Measurements from ENCODE around the gene CHPF.

The CHPF gene

DNA sequence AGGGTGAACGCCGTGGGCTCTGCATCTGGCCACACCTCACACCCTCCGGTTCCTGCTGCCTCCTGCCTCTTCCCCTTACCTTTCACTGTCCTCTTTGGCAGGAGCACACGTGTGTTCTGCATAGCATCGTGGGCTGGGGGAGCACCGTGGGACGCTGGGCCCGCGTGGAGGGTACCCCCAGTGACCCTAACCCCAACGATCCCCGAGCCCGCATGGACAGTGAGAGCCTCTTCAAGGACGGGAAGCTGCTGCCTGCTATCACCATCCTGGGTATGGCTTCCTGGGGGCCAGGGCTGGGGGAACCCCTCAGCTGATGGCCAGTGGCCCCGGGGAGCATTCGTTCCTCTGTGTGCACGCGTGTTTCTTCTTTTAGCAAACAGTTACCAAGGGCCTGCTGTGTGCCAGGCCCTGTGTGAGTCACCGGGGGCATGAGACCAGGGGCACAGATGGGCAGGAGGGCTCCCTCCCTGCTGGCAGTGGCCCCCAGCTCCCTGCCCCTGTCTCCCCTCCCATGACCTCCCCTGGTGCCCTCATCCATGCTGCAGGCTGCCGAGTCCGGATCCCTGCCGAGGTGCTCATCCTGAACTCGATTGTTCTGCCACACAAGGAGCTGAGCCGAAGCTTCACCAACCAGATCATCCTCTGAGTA is 37.3 kb downstream of the CHPF start:
- Histone ChIP-seq H3K4me3 (ENCODE audit: insufficient read depth, low read length, poor library complexity, severe bottlenecking) (no peak overlapping the region), H3K4me2 (ENCODE audit: low read depth, low read length, poor library complexity, severe bottlenecking) (no peak overlapping the region), H3F3A (ENCODE audit: insufficient read depth) (no peaks in the 10 kb centered on the region), H3K27ac (ENCODE audit: low read depth, low read length) (no peak overlapping the region), H3K9ac (ENCODE audit: low read length) (no peak overlapping the region), H2AFZ (ENCODE audit: low read depth, low read length, severe bottlenecking) (no peak overlapping the region), H3K9me2 (replicated peaks; ENCODE audit: insufficient read depth, low read length) (no peaks in the 10 kb centered on the region), H4K20me1 (ENCODE audit: low read depth, low read length) (no peaks in the 10 kb centered on the region), H3K36me3 (ENCODE audit: low read length) (no peaks in the 10 kb centered on the region), H3K27me3 (ENCODE audit: low read length) (no peaks in the 10 kb centered on the region), H3K79me2 (ENCODE audit: insufficient read depth, low read length) (no peaks in the 10 kb centered on the region), H3K9me3 (ENCODE audit: insufficient read depth, low read length) (no peaks in the 10 kb centered on the region)
- no peak for TF ChIP-seq EZH2phosphoT487 (conservative IDR thresholded peaks at IDR 0.05; ENCODE audit: low read length)
- TF ChIP-seq, protein P1, sequence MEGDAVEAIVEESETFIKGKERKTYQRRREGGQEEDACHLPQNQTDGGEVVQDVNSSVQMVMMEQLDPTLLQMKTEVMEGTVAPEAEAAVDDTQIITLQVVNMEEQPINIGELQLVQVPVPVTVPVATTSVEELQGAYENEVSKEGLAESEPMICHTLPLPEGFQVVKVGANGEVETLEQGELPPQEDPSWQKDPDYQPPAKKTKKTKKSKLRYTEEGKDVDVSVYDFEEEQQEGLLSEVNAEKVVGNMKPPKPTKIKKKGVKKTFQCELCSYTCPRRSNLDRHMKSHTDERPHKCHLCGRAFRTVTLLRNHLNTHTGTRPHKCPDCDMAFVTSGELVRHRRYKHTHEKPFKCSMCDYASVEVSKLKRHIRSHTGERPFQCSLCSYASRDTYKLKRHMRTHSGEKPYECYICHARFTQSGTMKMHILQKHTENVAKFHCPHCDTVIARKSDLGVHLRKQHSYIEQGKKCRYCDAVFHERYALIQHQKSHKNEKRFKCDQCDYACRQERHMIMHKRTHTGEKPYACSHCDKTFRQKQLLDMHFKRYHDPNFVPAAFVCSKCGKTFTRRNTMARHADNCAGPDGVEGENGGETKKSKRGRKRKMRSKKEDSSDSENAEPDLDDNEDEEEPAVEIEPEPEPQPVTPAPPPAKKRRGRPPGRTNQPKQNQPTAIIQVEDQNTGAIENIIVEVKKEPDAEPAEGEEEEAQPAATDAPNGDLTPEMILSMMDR (IDR thresholded peaks at IDR 0.05; ENCODE audit: insufficient read depth, low read length, poor library complexity, severe bottlenecking): no peak

DNA sequence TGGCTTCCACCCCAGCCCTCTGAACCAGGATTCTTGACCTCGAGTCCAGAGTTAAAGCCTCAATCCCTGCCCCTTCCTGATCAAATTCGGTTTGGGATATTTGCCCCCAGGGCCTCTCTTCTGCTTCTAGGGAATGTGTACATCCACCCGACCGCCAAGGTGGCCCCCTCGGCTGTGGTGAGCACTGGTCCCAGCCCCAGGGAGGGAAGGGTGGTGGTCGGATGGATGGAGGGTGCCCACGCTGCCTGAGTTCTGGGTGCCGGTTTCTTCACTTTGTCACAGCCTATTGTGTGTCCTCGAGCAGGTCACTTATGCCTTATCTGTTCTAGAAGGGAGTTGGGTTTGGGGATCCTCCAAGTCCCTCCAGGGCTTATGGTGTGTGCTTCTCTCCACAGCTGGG is 38.0 kb downstream of the CHPF start:
- Histone ChIP-seq H3F3A (ENCODE audit: insufficient read depth) (no peaks in the 10 kb centered on the region), H3K4me2 (ENCODE audit: low read depth, low read length, poor library complexity, severe bottlenecking) (no peak overlapping the region), H3K79me2 (ENCODE audit: insufficient read depth, low read length) (no peaks in the 10 kb centered on the region), H3K9me2 (replicated peaks; ENCODE audit: insufficient read depth, low read length) (no peaks in the 10 kb centered on the region), H3K27ac (ENCODE audit: low read depth, low read length) (no peak overlapping the region), H3K9me3 (ENCODE audit: insufficient read depth, low read length) (no peaks in the 10 kb centered on the region), H3K9ac (ENCODE audit: low read length) (no peak overlapping the region), H4K20me1 (ENCODE audit: low read depth, low read length) (no peaks in the 10 kb centered on the region), H2AFZ (ENCODE audit: low read depth, low read length, severe bottlenecking) (no peak overlapping the region), H3K27me3 (ENCODE audit: low read length) (no peaks in the 10 kb centered on the region), H3K4me3 (ENCODE audit: insufficient read depth, low read length, poor library complexity, severe bottlenecking) (no peak overlapping the region), H3K36me3 (ENCODE audit: low read length) (no peaks in the 10 kb centered on the region)
- TF ChIP-seq, protein P1 (IDR thresholded peaks at IDR 0.05; ENCODE audit: insufficient read depth, low read length, poor library complexity, severe bottlenecking): no peak
- no peak for TF ChIP-seq EZH2phosphoT487 (conservative IDR thresholded peaks at IDR 0.05; ENCODE audit: low read length)

DNA sequence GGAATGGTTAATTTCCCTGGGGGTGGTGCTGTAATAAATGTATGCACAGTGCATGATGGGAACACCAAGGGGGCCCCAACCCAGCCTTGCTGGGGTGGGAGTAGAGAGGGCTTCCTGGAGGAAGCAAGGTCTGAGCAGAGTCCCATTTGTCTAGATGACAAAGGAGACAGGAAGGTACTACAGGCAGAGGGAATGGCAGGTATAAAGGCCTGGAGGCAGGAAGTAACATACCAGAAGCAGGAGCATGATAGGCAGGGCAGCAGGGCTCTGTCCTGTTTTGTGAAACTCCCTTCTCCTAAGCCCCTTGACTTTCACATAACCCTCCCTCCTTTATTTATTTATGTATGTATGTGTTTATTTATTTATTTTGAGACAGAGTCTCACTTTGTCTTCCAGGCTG is 41.0 kb downstream of the CHPF start:
- no peaks in the 10 kb centered on the region for H3K36me3 ChIP-seq (ENCODE audit: low read length)
- H3K9me2 ChIP-seq (replicated peaks; ENCODE audit: insufficient read depth, low read length): no peaks in the 10 kb centered on the region
- no peaks in the 10 kb centered on the region for H3F3A ChIP-seq (ENCODE audit: insufficient read depth)
- H3K27ac ChIP-seq (ENCODE audit: low read depth, low read length): no peak overlapping the region
- H3K9me3 ChIP-seq (ENCODE audit: insufficient read depth, low read length): no peaks in the 10 kb centered on the region
- H4K20me1 ChIP-seq (ENCODE audit: low read depth, low read length): no peaks in the 10 kb centered on the region
- H3K27me3 ChIP-seq (ENCODE audit: low read length): no peaks in the 10 kb centered on the region
- H3K79me2 ChIP-seq (ENCODE audit: insufficient read depth, low read length): peaks cover 11% of the 10 kb centered on the region; the same call in 1 of the 2 replicates
- TF ChIP-seq EZH2phosphoT487 (conservative IDR thresholded peaks at IDR 0.05; ENCODE audit: low read length): no peak
- TF ChIP-seq, protein P1 (IDR thresholded peaks at IDR 0.05; ENCODE audit: insufficient read depth, low read length, poor library complexity, severe bottlenecking): no peak
- no peak overlapping the region for H3K4me2 ChIP-seq (ENCODE audit: low read depth, low read length, poor library complexity, severe bottlenecking)
- H3K9ac ChIP-seq (ENCODE audit: low read length): no peak overlapping the region
- H3K4me3 ChIP-seq (ENCODE audit: insufficient read depth, low read length, poor library complexity, severe bottlenecking): no peak overlapping the region
- no peak overlapping the region for H2AFZ ChIP-seq (ENCODE audit: low read depth, low read length, severe bottlenecking)

Measured in SU-DHL-6 (cell line).